RWPE1 (cell line): ENCODE results near the gene OCIAD1.
"Not testable (repeated sequence)": the region's sequence is repeated elsewhere in the genome, so short reads cannot be mapped to it uniquely, and the experiment has no call there.

Experiments used
- CTCF ChIA-PET: fragments of 350-600 bp; sonication (Branson Sonifier 250); formaldehyde crosslinking; extraction: SDS; loops from one replicate; lab custom pipeline; 2021; lab: Yijun Ruan, JAX
- POLR2A ChIA-PET: fragments of 400-600 bp; formaldehyde crosslinking; extraction: SDS; loops from one replicate; lab custom pipeline; 2020; ENCODE audit warnings: antibody characterized with exemption; ENCODE audit not compliant: low non-redundant PET; lab: Yijun Ruan, JAX
- DNase-seq: peaks from one replicate; pipeline ENCODE4 v3.0.0; 2012; ENCODE audit warnings: low spot score
- H3K27ac ChIP-seq: fragments of 450-650 bp; 2 replicates; pipeline ENCODE4 v1.5.1; 2017
- CTCF ChIP-seq: fragments of 450-650 bp; conservative IDR thresholded peaks from 2 replicates; pipeline ENCODE4 v1.5.1; 2017; ENCODE audit warnings: low read depth, mild to moderate bottlenecking

Gene OCIAD1

GRCh38 chr4:48815483-48815882 lies 15.4 kb upstream of the OCIAD1 start:
- DNase-seq = no peak
- ChIA-PET CTCF (no interaction called here), POLR2A (no interaction called here)
- TF ChIP-seq CTCF = no peak
- H3K27ac ChIP-seq = no peak overlapping the region

- DNase-seq, POLR2A ChIA-PET, H3K27ac ChIP-seq, CTCF ChIA-PET: not testable (repeated sequence)
Measured at GRCh38 chr4:48816297-48816696, 14.6 kb upstream of the OCIAD1 start.

- DNase-seq = no peak
- H3K27ac ChIP-seq = no peak overlapping the region
- ChIA-PET CTCF (interaction anchor here (0.8 kb wide), 1 partner anchor 238 kb away, joined by 3 read pairs; no protein-coding TSS in a partner anchor), POLR2A (no interaction called here)
- no peak for TF ChIP-seq CTCF
Measured at GRCh38 chr4:48816971-48817370, 13.9 kb upstream of the OCIAD1 start.

- POLR2A ChIA-PET, H3K27ac ChIP-seq, CTCF ChIA-PET, DNase-seq: not testable (repeated sequence)
Measured at GRCh38 chr4:48821431-48821830, 9.5 kb upstream of the OCIAD1 start.

GRCh38 chr4:48827622-48828021 lies 3.3 kb upstream of the OCIAD1 start:
- no peak for DNase-seq
- no peak for TF ChIP-seq CTCF
- no peak overlapping the region for H3K27ac ChIP-seq
- CTCF ChIA-PET = no interaction called here
- POLR2A ChIA-PET = no interaction called here

- no peak for TF ChIP-seq CTCF
- POLR2A ChIA-PET = no interaction called here
- peak overlapping the region; percentile 89 for H3K27ac ChIP-seq
- no peak for DNase-seq
- CTCF ChIA-PET = no interaction called here
Measured at GRCh38 chr4:48831532-48832030, 693 bp downstream of the OCIAD1 start.

DNA sequence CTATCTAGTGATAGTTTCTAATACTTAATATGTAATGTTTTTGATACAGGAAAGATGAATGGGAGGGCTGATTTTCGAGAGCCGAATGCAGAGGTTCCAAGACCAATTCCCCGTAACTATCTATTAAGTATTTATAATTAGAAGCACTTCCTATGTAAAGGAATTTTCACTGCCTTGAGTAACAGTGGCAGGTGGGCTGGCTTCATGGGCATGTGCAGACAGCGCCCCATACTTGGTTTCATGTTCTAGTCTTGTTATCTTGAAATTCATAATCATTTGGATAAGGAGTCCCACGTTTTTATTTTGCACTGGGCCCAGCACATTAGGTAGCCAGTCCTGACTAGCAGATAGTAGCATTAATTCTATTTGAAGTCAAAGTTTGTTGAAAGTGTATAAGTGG lies 1.7 kb downstream of the OCIAD1 start:
- CTCF ChIA-PET = interaction anchor here (0.7 kb wide), 1 partner anchor 145 kb away, joined by 3 read pairs; no protein-coding TSS in a partner anchor
- POLR2A ChIA-PET = no interaction called here
- peak overlapping the region; percentile 31 for H3K27ac ChIP-seq
- DNase-seq = no peak
- no peak for TF ChIP-seq CTCF
